ENCODE data around the gene ZNF134. TPM values are rescaled to one million over a fixed set of nuclear protein-coding genes. Genes with fewer than 3 reads are reported as not detected.

The ZNF134 gene
- total and polyA plus RNA-seq, 2 experiments from 2014 or later: 14.6 to 79.6 TPM

DNA sequence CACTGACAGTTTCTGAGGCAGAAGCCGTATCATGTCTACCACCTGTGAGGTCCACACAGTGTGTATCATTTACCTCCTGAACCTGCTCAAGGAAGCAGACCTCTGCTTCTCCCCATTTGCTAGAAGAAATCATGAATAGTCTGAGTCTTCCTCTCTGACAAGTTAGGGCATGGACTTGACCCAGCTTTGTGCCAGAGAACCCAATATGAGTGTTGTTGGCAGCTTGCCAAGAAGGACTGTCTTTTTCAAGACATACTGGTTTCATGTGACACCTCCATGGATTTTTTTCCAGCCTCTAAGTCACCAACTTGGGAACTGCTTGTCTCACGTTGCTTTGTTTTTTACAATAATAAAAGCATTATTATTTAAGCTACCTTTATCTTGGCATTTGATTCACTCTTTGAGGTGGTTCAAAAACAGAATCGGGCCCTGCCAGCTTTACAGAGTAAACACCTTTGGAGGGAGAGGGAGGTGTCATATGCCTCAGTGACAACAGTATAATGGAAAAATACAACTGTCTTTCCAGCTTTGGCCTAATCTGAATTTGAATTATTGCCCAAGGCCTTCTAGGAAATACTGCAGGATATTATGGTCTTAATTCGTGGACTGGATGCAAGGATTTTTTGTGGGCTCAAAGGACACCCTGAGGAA, 28.5 kb downstream of the ZNF134 start:
- TF ChIP-seq, protein P1, sequence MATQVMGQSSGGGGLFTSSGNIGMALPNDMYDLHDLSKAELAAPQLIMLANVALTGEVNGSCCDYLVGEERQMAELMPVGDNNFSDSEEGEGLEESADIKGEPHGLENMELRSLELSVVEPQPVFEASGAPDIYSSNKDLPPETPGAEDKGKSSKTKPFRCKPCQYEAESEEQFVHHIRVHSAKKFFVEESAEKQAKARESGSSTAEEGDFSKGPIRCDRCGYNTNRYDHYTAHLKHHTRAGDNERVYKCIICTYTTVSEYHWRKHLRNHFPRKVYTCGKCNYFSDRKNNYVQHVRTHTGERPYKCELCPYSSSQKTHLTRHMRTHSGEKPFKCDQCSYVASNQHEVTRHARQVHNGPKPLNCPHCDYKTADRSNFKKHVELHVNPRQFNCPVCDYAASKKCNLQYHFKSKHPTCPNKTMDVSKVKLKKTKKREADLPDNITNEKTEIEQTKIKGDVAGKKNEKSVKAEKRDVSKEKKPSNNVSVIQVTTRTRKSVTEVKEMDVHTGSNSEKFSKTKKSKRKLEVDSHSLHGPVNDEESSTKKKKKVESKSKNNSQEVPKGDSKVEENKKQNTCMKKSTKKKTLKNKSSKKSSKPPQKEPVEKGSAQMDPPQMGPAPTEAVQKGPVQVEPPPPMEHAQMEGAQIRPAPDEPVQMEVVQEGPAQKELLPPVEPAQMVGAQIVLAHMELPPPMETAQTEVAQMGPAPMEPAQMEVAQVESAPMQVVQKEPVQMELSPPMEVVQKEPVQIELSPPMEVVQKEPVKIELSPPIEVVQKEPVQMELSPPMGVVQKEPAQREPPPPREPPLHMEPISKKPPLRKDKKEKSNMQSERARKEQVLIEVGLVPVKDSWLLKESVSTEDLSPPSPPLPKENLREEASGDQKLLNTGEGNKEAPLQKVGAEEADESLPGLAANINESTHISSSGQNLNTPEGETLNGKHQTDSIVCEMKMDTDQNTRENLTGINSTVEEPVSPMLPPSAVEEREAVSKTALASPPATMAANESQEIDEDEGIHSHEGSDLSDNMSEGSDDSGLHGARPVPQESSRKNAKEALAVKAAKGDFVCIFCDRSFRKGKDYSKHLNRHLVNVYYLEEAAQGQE (IDR thresholded peaks at IDR 0.05; ENCODE audit: unreplicated experiment): no peak
- TF ChIP-seq ZNF331 (CRISPR knock-in tag; IDR thresholded peaks at IDR 0.05; ENCODE audit: low read depth) (no peak), EZH2phosphoT487 (IDR thresholded peaks at IDR 0.05; ENCODE audit: unreplicated experiment) (no peak), POLR2AphosphoS5 (IDR thresholded peaks at IDR 0.05; ENCODE audit: low read depth) (no peak), ZNF114 (CRISPR knock-in tag; IDR thresholded peaks at IDR 0.05) (no peak), NANOG (IDR thresholded peaks at IDR 0.05; ENCODE audit: borderline replicate concordance) (no peak), CREB1 (CRISPR knock-in tag; IDR thresholded peaks at IDR 0.05; ENCODE audit: low read depth) (no peak), EZH2 (IDR thresholded peaks at IDR 0.05; ENCODE audit: low read depth, unreplicated experiment) (no peak), STAT1 (IDR thresholded peaks at IDR 0.05; ENCODE audit: unreplicated experiment) (no peak), JUNB (IDR thresholded peaks at IDR 0.05; ENCODE audit: unreplicated experiment) (no peak)
- TF ChIP-seq, protein P2, sequence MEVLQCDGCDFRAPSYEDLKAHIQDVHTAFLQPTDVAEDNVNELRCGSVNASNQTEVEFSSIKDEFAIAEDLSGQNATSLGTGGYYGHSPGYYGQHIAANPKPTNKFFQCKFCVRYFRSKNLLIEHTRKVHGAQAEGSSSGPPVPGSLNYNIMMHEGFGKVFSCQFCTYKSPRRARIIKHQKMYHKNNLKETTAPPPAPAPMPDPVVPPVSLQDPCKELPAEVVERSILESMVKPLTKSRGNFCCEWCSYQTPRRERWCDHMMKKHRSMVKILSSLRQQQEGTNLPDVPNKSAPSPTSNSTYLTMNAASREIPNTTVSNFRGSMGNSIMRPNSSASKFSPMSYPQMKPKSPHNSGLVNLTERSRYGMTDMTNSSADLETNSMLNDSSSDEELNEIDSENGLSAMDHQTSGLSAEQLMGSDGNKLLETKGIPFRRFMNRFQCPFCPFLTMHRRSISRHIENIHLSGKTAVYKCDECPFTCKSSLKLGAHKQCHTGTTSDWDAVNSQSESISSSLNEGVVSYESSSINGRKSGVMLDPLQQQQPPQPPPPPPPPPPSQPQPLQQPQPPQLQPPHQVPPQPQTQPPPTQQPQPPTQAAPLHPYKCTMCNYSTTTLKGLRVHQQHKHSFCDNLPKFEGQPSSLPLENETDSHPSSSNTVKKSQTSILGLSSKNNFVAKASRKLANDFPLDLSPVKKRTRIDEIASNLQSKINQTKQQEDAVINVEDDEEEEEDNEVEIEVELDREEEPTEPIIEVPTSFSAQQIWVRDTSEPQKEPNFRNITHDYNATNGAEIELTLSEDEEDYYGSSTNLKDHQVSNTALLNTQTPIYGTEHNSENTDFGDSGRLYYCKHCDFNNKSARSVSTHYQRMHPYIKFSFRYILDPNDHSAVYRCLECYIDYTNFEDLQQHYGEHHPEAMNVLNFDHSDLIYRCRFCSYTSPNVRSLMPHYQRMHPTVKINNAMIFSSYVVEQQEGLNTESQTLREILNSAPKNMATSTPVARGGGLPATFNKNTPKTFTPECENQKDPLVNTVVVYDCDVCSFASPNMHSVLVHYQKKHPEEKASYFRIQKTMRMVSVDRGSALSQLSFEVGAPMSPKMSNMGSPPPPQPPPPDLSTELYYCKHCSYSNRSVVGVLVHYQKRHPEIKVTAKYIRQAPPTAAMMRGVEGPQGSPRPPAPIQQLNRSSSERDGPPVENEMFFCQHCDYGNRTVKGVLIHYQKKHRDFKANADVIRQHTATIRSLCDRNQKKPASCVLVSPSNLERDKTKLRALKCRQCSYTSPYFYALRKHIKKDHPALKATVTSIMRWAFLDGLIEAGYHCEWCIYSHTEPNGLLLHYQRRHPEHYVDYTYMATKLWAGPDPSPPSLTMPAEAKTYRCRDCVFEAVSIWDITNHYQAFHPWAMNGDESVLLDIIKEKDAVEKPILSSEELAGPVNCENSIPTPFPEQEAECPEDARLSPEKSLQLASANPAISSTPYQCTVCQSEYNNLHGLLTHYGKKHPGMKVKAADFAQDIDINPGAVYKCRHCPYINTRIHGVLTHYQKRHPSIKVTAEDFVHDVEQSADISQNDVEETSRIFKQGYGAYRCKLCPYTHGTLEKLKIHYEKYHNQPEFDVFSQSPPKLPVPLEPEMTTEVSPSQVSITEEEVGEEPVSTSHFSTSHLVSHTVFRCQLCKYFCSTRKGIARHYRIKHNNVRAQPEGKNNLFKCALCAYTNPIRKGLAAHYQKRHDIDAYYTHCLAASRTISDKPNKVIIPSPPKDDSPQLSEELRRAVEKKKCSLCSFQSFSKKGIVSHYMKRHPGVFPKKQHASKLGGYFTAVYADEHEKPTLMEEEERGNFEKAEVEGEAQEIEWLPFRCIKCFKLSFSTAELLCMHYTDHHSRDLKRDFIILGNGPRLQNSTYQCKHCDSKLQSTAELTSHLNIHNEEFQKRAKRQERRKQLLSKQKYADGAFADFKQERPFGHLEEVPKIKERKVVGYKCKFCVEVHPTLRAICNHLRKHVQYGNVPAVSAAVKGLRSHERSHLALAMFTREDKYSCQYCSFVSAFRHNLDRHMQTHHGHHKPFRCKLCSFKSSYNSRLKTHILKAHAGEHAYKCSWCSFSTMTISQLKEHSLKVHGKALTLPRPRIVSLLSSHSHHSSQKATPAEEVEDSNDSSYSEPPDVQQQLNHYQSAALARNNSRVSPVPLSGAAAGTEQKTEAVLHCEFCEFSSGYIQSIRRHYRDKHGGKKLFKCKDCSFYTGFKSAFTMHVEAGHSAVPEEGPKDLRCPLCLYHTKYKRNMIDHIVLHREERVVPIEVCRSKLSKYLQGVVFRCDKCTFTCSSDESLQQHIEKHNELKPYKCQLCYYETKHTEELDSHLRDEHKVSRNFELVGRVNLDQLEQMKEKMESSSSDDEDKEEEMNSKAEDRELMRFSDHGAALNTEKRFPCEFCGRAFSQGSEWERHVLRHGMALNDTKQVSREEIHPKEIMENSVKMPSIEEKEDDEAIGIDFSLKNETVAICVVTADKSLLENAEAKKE (CRISPR knock-in tag; IDR thresholded peaks at IDR 0.05): no peak
- TF ChIP-seq, protein P3, sequence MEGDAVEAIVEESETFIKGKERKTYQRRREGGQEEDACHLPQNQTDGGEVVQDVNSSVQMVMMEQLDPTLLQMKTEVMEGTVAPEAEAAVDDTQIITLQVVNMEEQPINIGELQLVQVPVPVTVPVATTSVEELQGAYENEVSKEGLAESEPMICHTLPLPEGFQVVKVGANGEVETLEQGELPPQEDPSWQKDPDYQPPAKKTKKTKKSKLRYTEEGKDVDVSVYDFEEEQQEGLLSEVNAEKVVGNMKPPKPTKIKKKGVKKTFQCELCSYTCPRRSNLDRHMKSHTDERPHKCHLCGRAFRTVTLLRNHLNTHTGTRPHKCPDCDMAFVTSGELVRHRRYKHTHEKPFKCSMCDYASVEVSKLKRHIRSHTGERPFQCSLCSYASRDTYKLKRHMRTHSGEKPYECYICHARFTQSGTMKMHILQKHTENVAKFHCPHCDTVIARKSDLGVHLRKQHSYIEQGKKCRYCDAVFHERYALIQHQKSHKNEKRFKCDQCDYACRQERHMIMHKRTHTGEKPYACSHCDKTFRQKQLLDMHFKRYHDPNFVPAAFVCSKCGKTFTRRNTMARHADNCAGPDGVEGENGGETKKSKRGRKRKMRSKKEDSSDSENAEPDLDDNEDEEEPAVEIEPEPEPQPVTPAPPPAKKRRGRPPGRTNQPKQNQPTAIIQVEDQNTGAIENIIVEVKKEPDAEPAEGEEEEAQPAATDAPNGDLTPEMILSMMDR (conservative IDR thresholded peaks at IDR 0.05; ENCODE audit: low read depth in 2 of 2): no peak
- TF ChIP-seq, protein P4, sequence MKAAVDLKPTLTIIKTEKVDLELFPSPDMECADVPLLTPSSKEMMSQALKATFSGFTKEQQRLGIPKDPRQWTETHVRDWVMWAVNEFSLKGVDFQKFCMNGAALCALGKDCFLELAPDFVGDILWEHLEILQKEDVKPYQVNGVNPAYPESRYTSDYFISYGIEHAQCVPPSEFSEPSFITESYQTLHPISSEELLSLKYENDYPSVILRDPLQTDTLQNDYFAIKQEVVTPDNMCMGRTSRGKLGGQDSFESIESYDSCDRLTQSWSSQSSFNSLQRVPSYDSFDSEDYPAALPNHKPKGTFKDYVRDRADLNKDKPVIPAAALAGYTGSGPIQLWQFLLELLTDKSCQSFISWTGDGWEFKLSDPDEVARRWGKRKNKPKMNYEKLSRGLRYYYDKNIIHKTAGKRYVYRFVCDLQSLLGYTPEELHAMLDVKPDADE (IDR thresholded peaks at IDR 0.05): no peak
- H3K27ac ChIP-seq (ENCODE audit: low read depth): no peak overlapping the region
- no peaks in the 10 kb centered on the region for H3F3A ChIP-seq (replicated peaks; ENCODE audit: low read depth)
- H3K4me2 ChIP-seq: no peak overlapping the region
- no peak overlapping the region for H2AFZ ChIP-seq
- peaks cover 34% of the 10 kb centered on the region for H3K36me3 ChIP-seq (ENCODE audit: insufficient read depth)
- H3K4me1 ChIP-seq (ENCODE audit: insufficient read depth): no peaks in the 10 kb centered on the region
- Mint-ChIP-seq H3K27me3 (ENCODE audit: insufficient read depth, low read depth, poor library complexity) (no peaks in the 10 kb centered on the region), H3K27ac (no peak overlapping the region), H3K4me3 (no peak overlapping the region), H3K4me1 (no peaks in the 10 kb centered on the region), H3K9me3 (peaks cover 8% of the 10 kb centered on the region), H3K36me3 (ENCODE audit: low read depth) (peaks cover 58% of the 10 kb centered on the region)
- no peaks in the 10 kb centered on the region for H3K27me3 ChIP-seq (ENCODE audit: insufficient read depth)
- H3K79me2 ChIP-seq (replicated peaks; ENCODE audit: insufficient read depth): peaks cover 3% of the 10 kb centered on the region; the same call in 1 of the 2 replicates
- H4K20me1 ChIP-seq (replicated peaks; ENCODE audit: insufficient read depth): 0 out of 2 replicates have a peak, but pooled peaks cover 5% of the 10 kb centered on the region
- DNase-seq (ENCODE audit: low spot score): no peak
- ATAC-seq: no peak
- peaks cover 4% of the 10 kb centered on the region; the same call in 1 of the 2 replicates for H3K9me2 ChIP-seq (ENCODE audit: insufficient read depth)
- H3K4me3 ChIP-seq: no peak overlapping the region
